Uterus (tissue), 4 donors: ENCODE data around the gene SMIM34. TPM values are rescaled to one million over a fixed set of nuclear protein-coding genes. Genes with fewer than 3 reads are reported as not detected.
"Not testable (repeated sequence)": the region's sequence is repeated elsewhere in the genome, so short reads cannot be mapped to it uniquely, and the experiment has no call there.

Experiments used
- DNase-seq, 2 donors: peaks; one replicate each; pipeline ENCODE4 v3.0.0-alpha.2; 2019 to 2020
- H3K27ac ChIP-seq, 2 donors: fragments of 200-600 bp; sonication (generic); 1 replicate in 1 of 2; 2 replicates in 1 of 2; pipeline ENCODE4 v1.5.1; 2016 to 2018
- H3K27me3 ChIP-seq, 2 donors: fragments of 200-600 bp; sonication (generic); one replicate each; pipeline ENCODE4 v1.5.1; 2018 to 2019; ENCODE audit warnings: control low read depth in 1 of 2
- H3K36me3 ChIP-seq, 2 donors: fragments of 200-600 bp; sonication (generic); one replicate each; pipeline ENCODE4 v1.5.1; 2019; ENCODE audit warnings: control low read depth in 1 of 2
- H3K4me1 ChIP-seq, 2 donors: fragments of 200-600 bp; sonication (generic); one replicate each; pipeline ENCODE4 v1.5.1; 2018 to 2019; ENCODE audit warnings: control low read depth in 1 of 2
- H3K4me3 ChIP-seq, 2 donors: fragments of 200-600 bp; sonication (generic); 1 replicate in 1 of 2; 2 replicates in 1 of 2; pipeline ENCODE4 v1.5.1; 2018 to 2019; ENCODE audit warnings: mild to moderate bottlenecking in 1 of 2
- H3K9me3 ChIP-seq, 2 donors: fragments of 200-600 bp; sonication (generic); one replicate each; pipeline ENCODE4 v1.5.1; 2019; ENCODE audit warnings: control low read depth in 1 of 2
- POLR2A ChIP-seq, 2 donors: fragments of 450-650 bp; IDR thresholded peaks; one replicate each; pipeline ENCODE4 v1.6.1; 2016; ENCODE audit warnings: antibody characterized with exemption in 2 of 2, mild to moderate bottlenecking in 1 of 2, moderate library complexity in 1 of 2
- intact Hi-C: fragments of 100-400 bp; cut with DNase I; formaldehyde crosslinking; loops from one replicate; pipeline ENCODE4 v1.15.1; 2023; ENCODE audit warnings: low total_unique reads
- total RNA-seq, 4 donors: library from RNA; depleted of rRNA in 3 of 4; stranded (reverse); fragments of >200 nt in 3 of 4; gene quantifications; one replicate each; pipeline versions ENCODE4 v1.1.0 to v1.2.4, GENCODE V29; 2014 to 2023
- TF ChIP-seq, protein P1 (sequence below), 4 experiments: fragments of 200-600 bp in 2 of 4; fragments of 450-650 bp in 2 of 4; sonication (generic) in 2 of 4; IDR thresholded peaks; one replicate each; pipeline ENCODE4 v1.5.1; 2016 to 2019; ENCODE audit warnings: antibody characterized with exemption in 4 of 4, mild to moderate bottlenecking in 2 of 4, moderate library complexity in 1 of 4
- donor health status: DM: yes; HTN: yes; CAD: no.

SMIM34 gene
- total RNA-seq, 4 donors from 2014 or later, result 0.35 TPM; not detected in 3

DNA sequence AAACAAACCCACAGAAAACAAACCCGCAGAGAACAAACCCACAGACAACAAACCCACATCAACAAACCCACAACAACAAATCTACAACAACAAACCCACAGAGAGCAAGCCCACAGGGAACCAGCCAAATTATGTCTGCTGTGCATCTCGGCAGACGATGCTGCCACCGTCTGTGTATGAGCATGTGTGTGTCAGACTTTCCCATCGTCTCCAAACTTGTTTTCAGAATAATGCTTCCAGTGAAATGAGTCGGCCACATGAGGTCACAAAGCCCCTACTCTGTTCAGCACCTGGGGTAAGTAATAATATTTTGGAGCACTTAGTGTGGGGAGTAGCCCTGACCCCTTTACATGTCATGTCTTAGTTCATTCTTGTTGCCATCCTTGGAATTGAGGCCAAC lies 17.6 kb downstream of the SMIM34 start:
- H3K9me3 ChIP-seq, H3K4me1 ChIP-seq, H3K4me3 ChIP-seq, intact Hi-C loops, H3K36me3 ChIP-seq, H3K27ac ChIP-seq, DNase-seq, H3K27me3 ChIP-seq: not testable (repeated sequence)

DNA sequence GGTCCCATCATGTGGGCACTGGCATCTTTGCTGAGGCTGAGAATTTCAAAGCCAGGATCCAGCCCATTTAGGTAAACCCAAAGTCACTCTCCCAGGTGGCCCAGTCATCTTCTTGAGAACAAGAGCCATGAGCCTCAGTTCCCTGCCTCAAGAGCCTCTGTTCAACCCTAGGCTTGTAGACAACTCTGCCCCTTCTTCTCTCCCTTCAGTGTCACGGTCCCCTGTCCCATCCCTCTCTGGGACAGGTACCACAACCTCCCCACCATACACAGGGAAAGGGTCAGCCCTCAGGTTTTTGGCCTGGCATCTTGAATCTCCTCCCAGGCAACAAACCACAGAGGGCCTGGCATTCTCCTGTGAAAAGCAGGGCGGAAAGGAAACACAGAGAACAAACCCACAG lies 18.1 kb downstream of the SMIM34 start:
- H3K4me1 ChIP-seq, H3K4me3 ChIP-seq, intact Hi-C loops, H3K36me3 ChIP-seq, H3K9me3 ChIP-seq, DNase-seq, H3K27me3 ChIP-seq, H3K27ac ChIP-seq: not testable (repeated sequence)

DNA sequence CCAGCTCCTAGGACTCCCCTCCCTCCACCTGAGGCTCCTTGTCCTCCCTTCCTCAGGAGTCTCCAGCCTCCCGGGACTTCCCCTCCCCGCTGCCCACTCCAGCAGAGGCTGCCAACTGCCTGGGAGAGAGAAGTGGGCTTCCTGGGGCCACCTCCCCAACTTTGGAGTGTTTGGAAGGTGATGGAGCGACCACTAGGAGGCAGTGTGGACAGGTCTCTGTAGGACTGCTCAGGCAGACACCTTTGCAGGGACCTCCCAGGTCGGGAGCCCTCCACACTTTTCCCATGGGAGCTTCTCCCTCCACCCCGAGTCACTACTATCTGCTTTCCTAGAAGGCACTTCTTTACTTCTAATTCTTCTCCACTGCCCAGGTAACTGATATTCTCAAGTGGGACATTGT lies 19.0 kb downstream of the SMIM34 start:
- H3K27me3 ChIP-seq, H3K9me3 ChIP-seq, H3K4me1 ChIP-seq, intact Hi-C loops, H3K27ac ChIP-seq, H3K36me3 ChIP-seq, H3K4me3 ChIP-seq, DNase-seq: not testable (repeated sequence)

DNA sequence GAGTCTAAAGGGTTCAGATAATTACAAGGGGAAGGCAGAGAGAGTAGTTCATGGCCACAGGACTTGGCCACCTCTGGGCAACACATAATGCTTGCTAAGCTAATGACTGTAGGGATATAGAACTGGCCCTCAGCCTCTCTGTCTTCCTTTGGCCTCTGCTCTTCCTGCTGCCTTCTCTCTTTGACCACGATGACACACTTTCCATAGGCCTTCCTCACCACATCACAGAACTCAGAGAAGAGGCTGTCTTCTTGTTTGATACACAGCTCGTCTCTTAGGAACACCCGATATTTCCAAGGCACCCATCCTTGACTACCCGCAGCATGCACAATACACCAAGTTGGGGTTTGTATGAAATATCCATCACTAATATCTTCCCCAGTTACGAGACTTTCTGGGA lies 23.2 kb downstream of the SMIM34 start:
- H3K27ac ChIP-seq, intact Hi-C loops, H3K36me3 ChIP-seq, H3K27me3 ChIP-seq, H3K4me1 ChIP-seq, DNase-seq, H3K4me3 ChIP-seq, H3K9me3 ChIP-seq: not testable (repeated sequence)

DNA sequence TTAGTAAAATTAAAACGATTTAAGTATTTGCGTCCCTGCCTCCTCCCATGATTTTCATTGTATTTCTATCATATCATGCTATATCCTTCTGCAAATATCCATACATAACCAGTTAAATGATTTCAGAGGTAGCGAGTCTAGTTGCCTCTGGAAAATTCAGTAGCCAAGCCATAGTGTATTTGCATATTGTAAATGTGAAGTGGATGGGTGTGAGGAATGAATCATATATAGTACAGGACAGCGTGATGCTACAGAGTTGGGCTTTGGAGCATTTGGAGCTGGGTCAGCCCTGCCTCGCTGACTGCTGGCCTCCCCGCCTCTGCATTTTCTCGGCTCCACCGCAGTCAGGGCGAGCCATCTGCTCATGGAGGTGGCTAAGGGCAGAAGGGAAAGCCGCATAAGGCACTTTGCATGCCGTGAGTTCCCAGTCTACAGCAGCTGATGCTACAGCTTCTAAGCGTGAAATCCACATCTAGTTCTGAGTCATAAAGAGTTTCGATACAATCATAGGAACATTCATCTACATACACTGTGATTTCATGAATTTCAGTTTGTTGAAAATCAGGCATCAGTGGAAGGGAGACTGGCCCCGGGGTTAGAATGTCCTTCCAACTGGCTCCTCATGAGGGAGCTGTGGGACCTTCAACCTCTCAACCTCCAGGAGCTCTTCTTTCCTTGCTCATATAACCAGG lies 39.9 kb downstream of the SMIM34 start:
- H3K4me1 ChIP-seq, H3K4me3 ChIP-seq, intact Hi-C loops, H3K27me3 ChIP-seq, H3K9me3 ChIP-seq, H3K27ac ChIP-seq, H3K36me3 ChIP-seq, DNase-seq: not testable (repeated sequence)

DNA sequence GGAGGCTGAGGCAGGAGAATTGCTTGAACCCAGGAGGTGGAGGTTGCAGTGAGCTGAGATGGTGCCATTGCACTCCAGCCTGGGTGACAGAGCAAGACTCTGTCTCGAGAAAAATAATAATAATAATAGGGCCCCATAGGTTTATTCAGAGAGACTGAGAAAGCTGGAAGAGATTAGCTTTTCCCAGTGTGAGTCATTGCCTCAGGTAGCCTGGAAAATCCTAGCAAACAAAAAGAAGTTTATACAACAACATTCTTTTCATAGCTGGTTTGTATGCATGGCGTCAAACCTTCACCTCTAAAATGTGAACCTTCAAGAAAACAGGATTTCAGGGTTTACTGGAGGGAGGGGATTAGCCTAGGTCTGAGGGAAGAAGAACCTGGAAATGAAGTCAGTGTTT lies 40.6 kb downstream of the SMIM34 start:
- H3K4me3 ChIP-seq, H3K27me3 ChIP-seq, H3K27ac ChIP-seq, H3K36me3 ChIP-seq, H3K4me1 ChIP-seq, DNase-seq, H3K9me3 ChIP-seq, intact Hi-C loops: not testable (repeated sequence)

DNA sequence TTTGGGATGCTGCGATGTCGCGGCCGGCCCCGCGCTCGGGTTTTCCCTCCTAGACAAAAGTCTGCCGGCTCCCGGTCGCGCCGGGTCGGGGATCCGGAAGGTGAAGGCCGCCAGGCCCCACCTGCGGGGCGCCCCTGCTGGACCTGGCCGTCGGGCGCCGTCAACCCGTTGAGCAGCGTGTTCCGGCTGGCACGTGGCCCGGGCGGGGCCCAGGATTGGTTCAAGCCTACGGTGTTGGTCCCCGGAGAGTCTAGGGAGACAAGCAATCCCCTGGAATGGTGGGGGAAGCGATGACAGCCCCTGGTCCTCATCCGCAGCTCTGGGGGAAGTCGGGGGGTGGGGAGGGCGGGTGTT lies 48.2 kb downstream of the SMIM34 start:
- intact Hi-C loops, H3K4me3 ChIP-seq, H3K9me3 ChIP-seq, H3K27ac ChIP-seq, H3K4me1 ChIP-seq, DNase-seq, H3K36me3 ChIP-seq, H3K27me3 ChIP-seq: not testable (repeated sequence)

DNA sequence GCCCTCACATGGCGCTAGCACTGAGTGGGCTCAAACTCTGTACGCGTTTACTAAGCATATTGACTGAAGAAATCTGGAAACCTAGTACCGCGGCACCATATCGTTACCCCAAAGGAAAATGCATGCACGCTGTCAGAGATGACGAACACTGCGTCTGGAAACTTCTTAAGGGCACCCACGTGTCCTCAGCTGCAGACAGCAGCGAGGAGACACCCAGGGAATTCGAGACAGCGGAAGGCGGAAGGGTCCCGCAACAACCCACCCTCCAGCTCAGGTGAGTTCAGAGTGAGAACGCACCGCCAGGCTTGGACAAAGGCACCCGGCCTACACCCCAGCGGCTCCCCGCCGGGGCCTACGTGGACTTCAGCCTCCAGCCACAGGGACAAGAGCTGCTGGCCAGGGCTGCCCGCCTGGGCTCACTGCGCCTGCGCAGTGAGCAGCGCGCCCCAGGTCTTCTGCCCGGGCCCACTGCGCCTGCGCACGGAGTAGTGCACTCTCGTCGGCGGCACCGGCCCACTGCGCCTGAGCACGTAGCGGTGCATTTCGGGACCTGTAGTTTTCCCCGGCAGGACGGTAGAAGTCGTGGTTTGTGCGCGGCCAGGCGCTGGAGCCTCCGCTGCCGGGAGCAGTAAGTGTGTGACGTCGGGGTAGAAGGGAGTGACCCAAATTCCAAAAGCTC lies 48.7 kb downstream of the SMIM34 start, which contains the start of gene SMIM11:
SMIM11 (plus strand) TSS at position 568 of the 679 bp plus-strand sequence. CDS start 3,998 bp downstream, outside the sequence.
- intact Hi-C loops, H3K4me3 ChIP-seq, H3K4me1 ChIP-seq, DNase-seq, H3K36me3 ChIP-seq, H3K27me3 ChIP-seq, H3K27ac ChIP-seq, H3K9me3 ChIP-seq: not testable (repeated sequence)

DNA sequence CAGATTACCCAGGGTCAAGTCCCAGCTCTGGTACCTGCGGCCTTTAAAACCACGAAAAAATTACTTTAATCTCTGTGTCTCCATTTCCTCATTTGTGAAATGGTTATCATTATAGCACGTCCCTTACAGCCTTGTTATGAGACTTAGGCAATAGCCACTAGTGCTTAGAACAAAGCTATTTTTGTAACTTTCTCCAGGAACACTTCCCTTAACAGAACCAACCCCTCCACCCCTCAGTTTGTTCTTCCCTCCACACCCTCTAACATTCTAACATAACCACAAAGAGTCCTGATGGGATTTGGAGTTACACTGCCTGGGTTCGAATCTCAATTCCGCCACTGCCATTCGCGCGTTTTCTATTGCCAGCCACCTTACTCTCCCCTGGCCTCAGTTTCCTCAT lies 49.3 kb downstream of the SMIM34 start:
- DNase-seq, result not testable (repeated sequence)

DNA sequence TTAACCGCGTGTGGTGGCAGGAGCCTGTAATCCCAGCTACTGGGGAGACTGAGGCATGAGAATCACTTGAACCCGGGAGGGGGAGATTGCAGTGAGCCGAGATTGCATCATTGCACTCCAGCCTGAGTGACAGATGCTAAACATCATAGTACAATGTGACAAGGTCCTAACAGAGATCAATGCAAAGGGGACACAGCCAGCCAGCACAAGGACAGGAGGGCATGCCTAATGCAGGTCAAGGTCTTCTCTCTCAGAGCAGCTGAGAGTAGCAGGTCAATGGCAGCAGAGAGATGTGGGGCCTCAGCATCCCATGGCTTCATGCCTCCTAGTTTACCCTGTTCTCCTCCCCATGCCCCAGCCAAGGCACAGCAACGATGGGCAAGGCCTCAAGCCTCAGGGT lies 51.4 kb downstream of the SMIM34 start:
- TF ChIP-seq, protein P1, sequence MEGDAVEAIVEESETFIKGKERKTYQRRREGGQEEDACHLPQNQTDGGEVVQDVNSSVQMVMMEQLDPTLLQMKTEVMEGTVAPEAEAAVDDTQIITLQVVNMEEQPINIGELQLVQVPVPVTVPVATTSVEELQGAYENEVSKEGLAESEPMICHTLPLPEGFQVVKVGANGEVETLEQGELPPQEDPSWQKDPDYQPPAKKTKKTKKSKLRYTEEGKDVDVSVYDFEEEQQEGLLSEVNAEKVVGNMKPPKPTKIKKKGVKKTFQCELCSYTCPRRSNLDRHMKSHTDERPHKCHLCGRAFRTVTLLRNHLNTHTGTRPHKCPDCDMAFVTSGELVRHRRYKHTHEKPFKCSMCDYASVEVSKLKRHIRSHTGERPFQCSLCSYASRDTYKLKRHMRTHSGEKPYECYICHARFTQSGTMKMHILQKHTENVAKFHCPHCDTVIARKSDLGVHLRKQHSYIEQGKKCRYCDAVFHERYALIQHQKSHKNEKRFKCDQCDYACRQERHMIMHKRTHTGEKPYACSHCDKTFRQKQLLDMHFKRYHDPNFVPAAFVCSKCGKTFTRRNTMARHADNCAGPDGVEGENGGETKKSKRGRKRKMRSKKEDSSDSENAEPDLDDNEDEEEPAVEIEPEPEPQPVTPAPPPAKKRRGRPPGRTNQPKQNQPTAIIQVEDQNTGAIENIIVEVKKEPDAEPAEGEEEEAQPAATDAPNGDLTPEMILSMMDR (IDR thresholded peaks at IDR 0.05), result no peak
- TF ChIP-seq POLR2A (IDR thresholded peaks at IDR 0.05), result no peak
- Histone ChIP-seq H3K4me1 (no peaks in the 10 kb centered on the region), H3K4me3 (no peak overlapping the region), H3K27me3 (no peaks in the 10 kb centered on the region), H3K36me3 (no peaks in the 10 kb centered on the region), H3K9me3 (no peaks in the 10 kb centered on the region), H3K27ac (no peak overlapping the region)
- intact Hi-C loops, result no loop called here
- DNase-seq, result no peak

More for the DNA sequence above, 49.3 kb downstream of the SMIM34 start:
- H3K27me3 ChIP-seq, intact Hi-C loops, H3K9me3 ChIP-seq, H3K4me1 ChIP-seq, H3K4me3 ChIP-seq, H3K36me3 ChIP-seq, H3K27ac ChIP-seq: not testable (repeated sequence)
